ENCODE data around the gene ZMYND15.
"Not testable (repeated sequence)": the region's sequence is repeated elsewhere in the genome, so short reads cannot be mapped to it uniquely, and the experiment has no call there.

The ZMYND15 gene

GRCh38 chr17:4739122-4740024, at the start of gene ZMYND15, which contains the start of gene CXCL16:
ZMYND15 (plus strand) TSS chr17:4739833; CDS start chr17:4740549, 716 bp downstream.
CXCL16 (minus strand) TSS chr17:4739928; CDS start chr17:4739339, 589 bp downstream.
- DNase-seq = peak; percentile 67

GRCh38 chr17:4689872-4690271, 49.8 kb upstream of the ZMYND15 start:
- DNase-seq = not testable (repeated sequence)

GRCh38 chr17:4690745-4691144, 48.9 kb upstream of the ZMYND15 start:
- no peak for DNase-seq

- no peak for DNase-seq
These were observed 47.9 kb upstream of the ZMYND15 start for GRCh38 chr17:4691686-4692085.

- no peak for DNase-seq
These were observed 46.2 kb upstream of the ZMYND15 start for GRCh38 chr17:4693416-4693815.

- DNase-seq = no peak
These were observed 43.2 kb upstream of the ZMYND15 start for GRCh38 chr17:4696437-4696805.

GRCh38 chr17:4699401-4700056, 40.1 kb upstream of the ZMYND15 start:
- DNase-seq = not testable (repeated sequence)

- no peak for DNase-seq
These were observed 38.5 kb upstream of the ZMYND15 start for GRCh38 chr17:4701116-4701515.

- DNase-seq = no peak
These were observed 36.3 kb upstream of the ZMYND15 start for GRCh38 chr17:4703330-4703691.

- DNase-seq = not testable (repeated sequence)
These were observed 35.1 kb upstream of the ZMYND15 start for GRCh38 chr17:4704574-4704907.

- no peak for DNase-seq
These were observed 34.6 kb upstream of the ZMYND15 start for GRCh38 chr17:4704991-4705390.

GRCh38 chr17:4706121-4706520, 33.5 kb upstream of the ZMYND15 start:
- no peak for DNase-seq

- DNase-seq = peak; percentile 19
These were observed 31.2 kb upstream of the ZMYND15 start for GRCh38 chr17:4708436-4708835.

- DNase-seq = peak; percentile 96
These were observed 29.6 kb upstream of the ZMYND15 start, which contains the start of gene ARRB2 for GRCh38 chr17:4709794-4710692. ARRB2 (plus strand) TSS chr17:4710632; CDS start chr17:4710722, 90 bp downstream.

GRCh38 chr17:4710693-4711634, 28.7 kb upstream of the ZMYND15 start:
- peak; percentile 20 for DNase-seq

GRCh38 chr17:4711661-4712181, 27.9 kb upstream of the ZMYND15 start:
- peak; percentile 42 for DNase-seq

GRCh38 chr17:4712526-4712925, 27.1 kb upstream of the ZMYND15 start:
- no peak for DNase-seq

- DNase-seq = not testable (repeated sequence)
These were observed 25.1 kb upstream of the ZMYND15 start for GRCh38 chr17:4714340-4715062.

- DNase-seq = no peak
These were observed 24.4 kb upstream of the ZMYND15 start for GRCh38 chr17:4715063-4715744.

GRCh38 chr17:4716081-4716480, 23.6 kb upstream of the ZMYND15 start:
- no peak for DNase-seq

Measured in RPMI8226 (cell line).